K562 (cell line): ENCODE data around the gene GTF3C1. TPM values are rescaled to one million over a fixed set of nuclear protein-coding genes. Genes with fewer than 3 reads are reported as not detected.

Experiments used
- ATAC-seq: fragments of 200-7000 bp; cut with Tn5 transposase; 3 replicates; pipeline ENCODE4 v1.9.1; 2020; ENCODE audit warnings: moderate library complexity
- BruUV-seq: library from RNA; stranded (reverse); fragments of 400-500 nt; replicated peaks from 2 replicates; lab custom pipeline; 2021; lab: Mats Ljungman, UMichigan
- CTCF ChIA-PET: fragments of 300-600 bp; formaldehyde crosslinking; extraction: SDS; loops from one replicate; lab custom pipeline; 2021; ENCODE audit warnings: low intra/inter-chr PET ratio; lab: Yijun Ruan, JAX
- POLR2A ChIA-PET: fragments of 300-600, 350-650 bp; sonication (Branson Sonifier 250); formaldehyde crosslinking; extraction: SDS; loops from one replicate; lab custom pipeline; 2021; ENCODE audit warnings: antibody characterized with exemption, inconsistent platforms; lab: Yijun Ruan, JAX
- DNase-seq, 4 experiments: peaks; one replicate each; pipeline versions ENCODE4 v3.0.0 to v3.0.0-alpha.2; 2011 to 2018; ENCODE audit warnings: low spot score in 3 of 4, mixed read lengths in 3 of 4; ENCODE audit errors: extremely low read depth in 1 of 4
- FAIRE-seq: peaks from 2 replicates; lab custom pipeline; 2011; peaks lifted over from hg19 to GRCh38; lab: Jason Lieb, UNC
- H2AFZ ChIP-seq: 2 replicates; pipeline ENCODE4 v1.6.0; 2011; ENCODE audit warnings: low read depth, low read length, control low read depth, inconsistent platforms
- H3K27ac ChIP-seq: fragments of 200-600 bp; 3 replicates; pipeline ENCODE4 v1.8.0; 2011; ENCODE audit warnings: low read depth, mild to moderate bottlenecking, control low read depth, inconsistent platforms, low read length, moderate library complexity, mixed read lengths; ENCODE audit errors: extremely low read depth
- H3K27me3 ChIP-seq, 2 experiments: fragments of 300-600 bp in 1 of 2; 2 replicates in 1 of 2; 3 replicates in 1 of 2; pipeline versions ENCODE4 v1.6.0 to v1.8.0; 2011; ENCODE audit warnings: inconsistent platforms in 2 of 2, low read length in 2 of 2, mild to moderate bottlenecking in 1 of 2, mixed read lengths in 1 of 2, moderate library complexity in 1 of 2; ENCODE audit not compliant: control insufficient read depth in 2 of 2, insufficient read depth in 2 of 2
- H3K36me3 ChIP-seq: fragments of 300-600 bp; 3 replicates; pipeline ENCODE4 v1.8.0; 2011; ENCODE audit warnings: mild to moderate bottlenecking, low read length, inconsistent platforms; ENCODE audit not compliant: control insufficient read depth, insufficient read depth
- H3K4me1 ChIP-seq, 2 experiments: fragments of 200-600 bp in 1 of 2; replicated peaks in 1 of 2; 2 replicates in 1 of 2; 3 replicates in 1 of 2; pipeline versions ENCODE4 v1.5.1 to v1.8.0; 2011; ENCODE audit warnings: inconsistent platforms in 2 of 2, low read length in 2 of 2, mild to moderate bottlenecking in 1 of 2, mixed read lengths in 1 of 2, moderate library complexity in 1 of 2; ENCODE audit not compliant: control insufficient read depth in 2 of 2, insufficient read depth in 2 of 2
- H3K4me2 ChIP-seq: 2 replicates; pipeline ENCODE4 v1.6.1; 2011; ENCODE audit warnings: low read length, control low read depth, inconsistent platforms, mixed read lengths; ENCODE audit not compliant: insufficient read depth
- H3K4me3 ChIP-seq: fragments of 200-600 bp; sonication (generic), shearing (Covaris generic); 2 replicates; pipeline ENCODE4 v1.5.1; 2016; ENCODE audit warnings: control low read depth, inconsistent platforms
- H3K79me2 ChIP-seq: fragments of 200-600 bp; 3 replicates; pipeline ENCODE4 v1.8.0; 2011; ENCODE audit warnings: low read length, inconsistent platforms; ENCODE audit not compliant: control insufficient read depth, insufficient read depth
- H3K9ac ChIP-seq, 2 experiments: 2 replicates each; pipeline versions ENCODE4 v1.6.0 to v1.6.1; 2011; ENCODE audit warnings: low read depth in 2 of 2, low read length in 2 of 2, control low read depth in 1 of 2, inconsistent platforms in 1 of 2, mild to moderate bottlenecking in 1 of 2, mixed read lengths in 1 of 2; ENCODE audit not compliant: insufficient read depth in 1 of 2
- H3K9me1 ChIP-seq: one replicate; pipeline ENCODE4 v1.6.0; 2011; ENCODE audit warnings: inconsistent platforms, mild to moderate bottlenecking, low read length, moderate library complexity; ENCODE audit not compliant: control insufficient read depth, insufficient read depth
- H3K9me3 ChIP-seq: replicated peaks from 2 replicates; pipeline ENCODE4 v1.5.1; 2011; ENCODE audit warnings: low read depth, low read length, inconsistent platforms; ENCODE audit not compliant: control insufficient read depth, insufficient read depth
- H4K20me1 ChIP-seq: replicated peaks from 2 replicates; pipeline ENCODE4 v1.6.1; 2011; ENCODE audit warnings: low read length, inconsistent platforms, mixed read lengths; ENCODE audit not compliant: control insufficient read depth, insufficient read depth
- JUN ChIP-seq, 2 experiments: sonication (generic) in 1 of 2; formaldehyde crosslinking in 1 of 2; IDR thresholded peaks; 2 replicates each; pipeline versions ENCODE4 v1.6.1 to v1.8.0; 2012 to 2022; ENCODE audit warnings: borderline replicate concordance in 2 of 2, mild to moderate bottlenecking in 2 of 2, improper control_type of control experiment in 1 of 2, low read depth in 1 of 2, low read length in 1 of 2, missing genetic modification reagents in 1 of 2
- KDM4B ChIP-seq, 2 experiments: fragments of 450-650 bp in 1 of 2; sonication (generic) in 1 of 2; IDR thresholded peaks; 2 replicates each; pipeline ENCODE4 v1.6.1; 2016 to 2017; ENCODE audit warnings: borderline replicate concordance in 2 of 2, antibody characterized with exemption in 1 of 2, low read depth in 1 of 2, mild to moderate bottlenecking in 1 of 2
- MEIS2 ChIP-seq: fragments of 450-650 bp; IDR thresholded peaks from 2 replicates; pipeline ENCODE4 v1.6.1; 2014; ENCODE audit warnings: mild to moderate bottlenecking; ENCODE audit not compliant: partially characterized antibody
- SIN3B ChIP-seq: fragments of 450-650 bp; IDR thresholded peaks from 2 replicates; pipeline ENCODE4 v1.6.1; 2017; ENCODE audit warnings: low read depth, mild to moderate bottlenecking, moderate library complexity
- ZNF217 ChIP-seq: sonication (generic); formaldehyde crosslinking; IDR thresholded peaks from 2 replicates; pipeline ENCODE4 v1.8.0; 2022; ENCODE audit warnings: mild to moderate bottlenecking, missing genetic modification reagents
- ZNF507 ChIP-seq: conservative IDR thresholded peaks from 2 replicates; pipeline ENCODE4 v1.6.1; 2017; ENCODE audit warnings: missing genetic modification characterization, missing compliant biosample characterization
- WGBS: fragments of 100-300 bp; shearing (Covaris generic); methylation state at CpG from one replicate; pipeline ENCODE4 v1.1.6; 2016; ENCODE audit warnings: low coverage, mixed read lengths; ENCODE audit not compliant: insufficient coverage; ENCODE audit errors: missing lambda C conversion rate; 5-methylcytosine and 5-hydroxymethylcytosine counted together
- in situ Hi-C: fragments of 300-500 bp; cut with MboI; formaldehyde crosslinking; loops from 4 replicates; pipeline ENCODE4 v1.15.0; 2018; ENCODE audit warnings: inconsistent platforms, mixed read lengths
- intact Hi-C: fragments of 100-400 bp; cut with micrococcal nuclease; formaldehyde crosslinking; loops from 2 replicates; pipeline ENCODE4 v1.14.2; 2022
- polyA plus RNA-seq, 8 experiments: library from polyadenylated mRNA; depleted of rRNA in 4 of 8; stranded (reverse) in 5 of 8; unstranded in 3 of 8; fragments of >200 nt; fragmentation: Nextera tagmentation in 2 of 8; fragmentation: Illumina TruSeq in 1 of 8; extraction: Ambion mirVana in 2 of 8; extraction: Trizol in 1 of 8; gene quantifications; 2 replicates each; pipeline versions ENCODE4 v1.2.1 to v1.2.3, GENCODE V29; 2011 to 2014; ENCODE audit warnings: inconsistent platforms in 1 of 8, missing spikeins in 1 of 8
- total RNA-seq, 7 experiments: library from RNA; depleted of rRNA in 6 of 7; stranded (reverse); fragments of >200 nt in 6 of 7; fragmentation: Illumina TruSeq in 2 of 7; extraction: Trizol in 2 of 7; gene quantifications; 2 replicates each; pipeline versions ENCODE4 v1.2.1 to v1.2.3, GENCODE V29; 2011 to 2021; ENCODE audit warnings: low replicate concordance in 1 of 7
- TF ChIP-seq, protein P1 (sequence below): IDR thresholded peaks from 2 replicates; pipeline ENCODE4 v1.6.1; 2011; ENCODE audit warnings: borderline replicate concordance, low read depth, mild to moderate bottlenecking, moderate library complexity, low read length; ENCODE audit not compliant: insufficient read depth, poor library complexity, severe bottlenecking
- TF ChIP-seq, protein P2 (sequence below), 2 experiments: fragments of 450-650 bp; formaldehyde crosslinking in 1 of 2; IDR thresholded peaks; 2 replicates each; pipeline versions ENCODE4 v1.4.0 to v1.6.1; 2014 to 2020; ENCODE audit warnings: mild to moderate bottlenecking in 2 of 2, borderline replicate concordance in 1 of 2, low read depth in 1 of 2

GTF3C1 gene
- total and polyA plus RNA-seq, 9 of the 15 experiments (the other 6 are each of a cell fraction or from before 2014, with no cell fraction given): 0.72 to 63.6 (median 30.9) TPM

GRCh38 chr16:27482397-27483087 lies 67.2 kb downstream of the GTF3C1 start:
- no peaks in the 10 kb centered on the region for H3K9me1 ChIP-seq
- CTCF ChIA-PET: no interaction called here
- no peak overlapping the region for H2AFZ ChIP-seq
- no peaks in the 10 kb centered on the region for H3K79me2 ChIP-seq
- FAIRE-seq (no peak), ATAC-seq (no peak), DNase-seq (no peak)
- 84% methylated on average over 10 of the region's 10 CpGs for WGBS
- no TSS peak for BruUV-seq
- intact Hi-C loops (no loop called here), in situ Hi-C loops (no loop called here)
- no peaks in the 10 kb centered on the region for H4K20me1 ChIP-seq
- no peaks in the 10 kb centered on the region for H3K4me1 ChIP-seq
- H3K27ac ChIP-seq: no peak overlapping the region
- no peak overlapping the region for H3K4me2 ChIP-seq
- H3K4me3 ChIP-seq: no peak overlapping the region
- TF ChIP-seq MEIS2 (no peak), ZNF217 (CRISPR knock-in tag) (no peak), JUN (IDR thresholded peaks at IDR 0.05; ENCODE audit: borderline replicate concordance, low read depth, low read length) (no peak), JUN (CRISPR knock-in tag; IDR thresholded peaks at IDR 0.05; ENCODE audit: borderline replicate concordance) (no peak), SIN3B (no peak), KDM4B (IDR thresholded peaks at IDR 0.05; ENCODE audit: borderline replicate concordance in 2 of 2, low read depth in 1 of 2) (no peak), ZNF507 (tag) (no peak)
- TF ChIP-seq, protein P1, sequence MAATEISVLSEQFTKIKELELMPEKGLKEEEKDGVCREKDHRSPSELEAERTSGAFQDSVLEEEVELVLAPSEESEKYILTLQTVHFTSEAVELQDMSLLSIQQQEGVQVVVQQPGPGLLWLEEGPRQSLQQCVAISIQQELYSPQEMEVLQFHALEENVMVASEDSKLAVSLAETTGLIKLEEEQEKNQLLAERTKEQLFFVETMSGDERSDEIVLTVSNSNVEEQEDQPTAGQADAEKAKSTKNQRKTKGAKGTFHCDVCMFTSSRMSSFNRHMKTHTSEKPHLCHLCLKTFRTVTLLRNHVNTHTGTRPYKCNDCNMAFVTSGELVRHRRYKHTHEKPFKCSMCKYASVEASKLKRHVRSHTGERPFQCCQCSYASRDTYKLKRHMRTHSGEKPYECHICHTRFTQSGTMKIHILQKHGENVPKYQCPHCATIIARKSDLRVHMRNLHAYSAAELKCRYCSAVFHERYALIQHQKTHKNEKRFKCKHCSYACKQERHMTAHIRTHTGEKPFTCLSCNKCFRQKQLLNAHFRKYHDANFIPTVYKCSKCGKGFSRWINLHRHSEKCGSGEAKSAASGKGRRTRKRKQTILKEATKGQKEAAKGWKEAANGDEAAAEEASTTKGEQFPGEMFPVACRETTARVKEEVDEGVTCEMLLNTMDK: no peak
- TF ChIP-seq, protein P2, sequence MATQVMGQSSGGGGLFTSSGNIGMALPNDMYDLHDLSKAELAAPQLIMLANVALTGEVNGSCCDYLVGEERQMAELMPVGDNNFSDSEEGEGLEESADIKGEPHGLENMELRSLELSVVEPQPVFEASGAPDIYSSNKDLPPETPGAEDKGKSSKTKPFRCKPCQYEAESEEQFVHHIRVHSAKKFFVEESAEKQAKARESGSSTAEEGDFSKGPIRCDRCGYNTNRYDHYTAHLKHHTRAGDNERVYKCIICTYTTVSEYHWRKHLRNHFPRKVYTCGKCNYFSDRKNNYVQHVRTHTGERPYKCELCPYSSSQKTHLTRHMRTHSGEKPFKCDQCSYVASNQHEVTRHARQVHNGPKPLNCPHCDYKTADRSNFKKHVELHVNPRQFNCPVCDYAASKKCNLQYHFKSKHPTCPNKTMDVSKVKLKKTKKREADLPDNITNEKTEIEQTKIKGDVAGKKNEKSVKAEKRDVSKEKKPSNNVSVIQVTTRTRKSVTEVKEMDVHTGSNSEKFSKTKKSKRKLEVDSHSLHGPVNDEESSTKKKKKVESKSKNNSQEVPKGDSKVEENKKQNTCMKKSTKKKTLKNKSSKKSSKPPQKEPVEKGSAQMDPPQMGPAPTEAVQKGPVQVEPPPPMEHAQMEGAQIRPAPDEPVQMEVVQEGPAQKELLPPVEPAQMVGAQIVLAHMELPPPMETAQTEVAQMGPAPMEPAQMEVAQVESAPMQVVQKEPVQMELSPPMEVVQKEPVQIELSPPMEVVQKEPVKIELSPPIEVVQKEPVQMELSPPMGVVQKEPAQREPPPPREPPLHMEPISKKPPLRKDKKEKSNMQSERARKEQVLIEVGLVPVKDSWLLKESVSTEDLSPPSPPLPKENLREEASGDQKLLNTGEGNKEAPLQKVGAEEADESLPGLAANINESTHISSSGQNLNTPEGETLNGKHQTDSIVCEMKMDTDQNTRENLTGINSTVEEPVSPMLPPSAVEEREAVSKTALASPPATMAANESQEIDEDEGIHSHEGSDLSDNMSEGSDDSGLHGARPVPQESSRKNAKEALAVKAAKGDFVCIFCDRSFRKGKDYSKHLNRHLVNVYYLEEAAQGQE (IDR thresholded peaks at IDR 0.05; ENCODE audit: borderline replicate concordance): no peak
- TF ChIP-seq, protein P2 (CRISPR knock-in tag; IDR thresholded peaks at IDR 0.05; ENCODE audit: low read depth): no peak
- H3K36me3 ChIP-seq: peaks cover 91% of the 10 kb centered on the region
- peak overlapping the region in 1 of 2 experiments; percentile 24; a peak in 1 of 4 replicates for H3K9ac ChIP-seq
- POLR2A ChIA-PET: interaction anchor here (0.6 to 0.8 kb wide), 2 partner anchors 41 to 57 kb away, joined by 3 read pairs; no protein-coding TSS in a partner anchor
- no peaks in the 10 kb centered on the region for H3K9me3 ChIP-seq
- no peaks in the 10 kb centered on the region for H3K27me3 ChIP-seq
